HG03342 (cell line): ENCODE measurements around the gene HSD3B7.
"Not testable (repeated sequence)": the region's sequence is repeated elsewhere in the genome, so short reads cannot be mapped to it uniquely, and the experiment has no call there.

Experiments used
- ATAC-seq: cut with Tn5 transposase; IDR thresholded peaks from one replicate; pipeline ENCODE4 v1.9.1; 2021; ENCODE audit warnings: mild to moderate bottlenecking, moderate library complexity; ENCODE audit not compliant: unreplicated experiment

The HSD3B7 gene

DNA sequence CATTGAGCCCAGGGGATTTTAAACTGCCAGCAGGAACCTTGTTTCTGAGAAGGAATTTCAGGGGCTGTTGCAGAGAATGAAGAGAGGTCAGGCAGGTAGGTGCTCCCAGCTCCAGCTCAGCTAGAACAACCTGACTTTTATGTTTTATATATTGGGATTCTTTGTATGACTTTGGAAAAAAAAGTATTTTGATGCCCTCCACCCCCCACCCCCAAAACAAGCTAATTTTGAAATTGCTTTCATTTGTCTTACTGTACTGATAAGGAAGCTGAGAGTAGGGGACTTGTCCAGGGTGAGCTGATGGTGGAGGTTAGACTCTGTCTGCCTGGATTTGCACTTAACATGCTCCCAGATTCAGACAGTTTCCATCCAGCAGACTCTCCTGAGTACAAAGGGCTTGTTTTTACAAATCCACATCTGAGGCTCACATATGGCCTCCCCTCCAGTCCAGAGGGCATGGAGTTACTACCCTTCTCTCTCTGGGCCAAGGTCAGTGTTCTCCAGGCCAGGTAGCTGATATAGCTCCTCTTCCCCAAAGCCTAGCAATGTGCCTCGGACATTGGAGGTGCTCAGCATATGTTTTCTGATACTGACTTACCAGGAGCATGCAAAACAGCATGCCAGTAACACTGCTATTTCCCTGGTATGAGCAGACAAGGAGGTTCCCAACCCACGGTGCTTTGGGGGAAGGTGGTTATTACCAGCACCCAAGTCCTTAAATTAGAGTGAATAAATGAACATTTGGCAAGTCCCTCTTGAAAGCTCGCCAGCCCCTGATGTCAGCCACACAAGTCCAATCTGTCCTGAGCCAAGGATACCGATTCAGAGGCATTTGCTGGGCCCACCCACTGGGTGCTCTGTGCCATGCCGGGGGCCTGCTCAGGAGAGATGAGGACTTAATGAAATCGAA, 14.1 kb downstream of the HSD3B7 start:
- no peak for ATAC-seq

DNA sequence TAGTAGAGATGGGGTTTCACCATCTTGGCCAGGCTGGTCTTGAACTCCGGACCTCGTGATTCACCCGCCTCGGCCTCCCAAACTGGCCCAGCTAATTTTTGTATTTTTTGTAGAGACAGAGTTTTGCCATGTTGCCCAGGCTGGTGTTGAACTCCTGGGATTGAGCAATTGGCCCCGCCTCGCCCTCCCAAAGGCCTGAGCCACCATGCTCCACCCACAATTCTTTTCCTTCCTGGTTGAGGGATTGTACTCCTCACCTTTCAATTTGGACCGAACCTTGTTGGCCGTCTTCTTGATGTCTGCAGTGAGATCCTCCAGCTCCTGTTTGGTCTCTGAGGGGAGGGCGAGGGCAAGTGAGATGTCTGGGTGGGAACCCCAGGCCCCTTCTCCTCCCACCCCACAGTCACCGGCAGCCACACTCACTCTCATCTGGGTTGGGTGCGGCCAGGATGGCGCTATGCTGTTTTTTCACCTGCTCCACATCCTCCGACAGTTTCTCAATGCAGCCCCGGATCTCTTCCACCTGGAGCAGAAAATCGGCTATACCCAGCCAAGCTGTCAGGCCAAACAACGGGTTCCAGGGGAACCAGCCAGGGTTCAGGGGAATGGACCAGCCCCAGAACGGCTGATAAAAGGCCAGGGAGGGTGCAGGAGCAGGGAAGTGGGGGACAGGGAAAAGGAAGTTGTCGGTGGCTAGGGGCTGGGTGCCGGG, 15.8 kb downstream of the HSD3B7 start:
- ATAC-seq = no peak

DNA sequence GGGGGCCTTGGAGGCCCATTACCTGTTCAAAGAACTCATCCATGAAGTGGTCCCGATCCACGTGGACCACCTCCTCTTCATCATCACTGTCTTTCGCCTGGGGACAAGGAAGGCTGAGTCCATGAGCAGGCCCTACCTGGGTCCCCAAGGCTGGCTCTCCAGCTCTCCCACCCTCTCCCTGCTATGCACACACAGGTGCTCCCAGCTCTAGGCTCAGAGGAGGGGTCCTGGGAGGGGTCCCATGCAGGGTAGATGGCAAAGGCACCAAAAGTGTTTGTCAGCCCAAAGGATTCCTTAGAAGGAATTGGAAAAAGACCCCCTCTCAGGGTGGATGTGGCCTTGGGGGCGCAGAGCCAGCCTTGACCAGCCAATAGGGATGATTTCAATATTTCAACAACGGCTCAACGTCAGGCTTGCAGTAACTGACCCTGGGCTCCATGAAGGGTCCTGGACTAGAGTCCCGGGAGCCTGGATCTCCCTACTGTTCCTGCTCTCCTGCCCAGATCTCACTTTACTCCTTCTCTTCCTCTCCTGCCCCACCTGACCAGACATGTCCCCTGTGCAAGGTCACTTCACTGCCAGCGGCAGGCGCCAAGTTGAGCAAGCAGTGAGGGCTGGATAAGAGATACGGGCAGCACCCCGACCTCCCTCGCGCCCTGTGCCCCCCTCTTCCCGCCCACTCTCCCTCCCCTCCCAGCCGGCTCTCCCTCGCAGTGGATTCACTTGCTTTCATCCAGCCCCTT, 16.7 kb downstream of the HSD3B7 start:
- no peak for ATAC-seq

DNA sequence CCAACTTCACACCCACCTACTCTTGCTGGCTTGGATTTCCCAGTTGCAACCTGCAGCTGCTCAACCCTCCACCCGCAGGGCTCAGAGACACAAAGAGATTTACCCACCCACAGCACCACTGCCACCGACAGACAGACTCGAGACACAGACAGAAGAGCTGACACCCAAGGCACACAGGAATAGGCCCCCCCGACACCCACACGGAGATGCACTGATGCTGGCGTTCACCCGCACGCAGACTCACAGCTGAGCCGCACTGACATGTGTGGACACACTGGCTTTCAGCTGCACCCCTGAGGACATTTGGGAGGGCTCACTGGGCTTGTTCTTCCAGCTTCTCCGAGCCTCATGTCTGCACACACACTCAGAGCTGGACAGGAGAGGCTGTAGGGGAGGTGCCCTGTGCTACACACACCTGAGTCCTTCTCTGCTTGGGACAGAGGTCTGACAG, 17.3 kb downstream of the HSD3B7 start:
- no peak for ATAC-seq

DNA sequence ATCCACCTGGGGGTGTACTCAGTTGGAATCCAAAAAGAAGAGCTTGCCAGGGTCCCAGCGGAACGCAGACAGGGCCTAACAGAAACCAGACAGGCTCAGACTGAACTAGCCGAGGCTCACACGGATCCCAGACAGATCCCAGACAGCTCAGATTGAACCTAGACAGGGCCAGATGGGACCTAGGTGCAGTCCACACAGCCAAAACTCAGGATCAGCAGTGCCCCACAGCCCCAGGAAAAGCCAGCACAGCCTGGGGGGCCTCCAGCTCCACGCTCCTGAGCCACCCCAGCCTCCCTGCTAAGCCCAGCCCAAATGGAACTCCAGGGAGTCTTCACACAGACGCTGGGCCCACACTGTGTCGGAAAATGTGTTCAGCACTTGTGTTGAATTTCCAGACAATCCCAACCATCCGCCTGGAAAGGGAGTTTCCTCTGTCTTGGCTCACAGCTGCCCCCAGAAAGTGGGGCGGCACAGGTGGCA, 17.9 kb downstream of the HSD3B7 start:
- ATAC-seq = no peak

DNA sequence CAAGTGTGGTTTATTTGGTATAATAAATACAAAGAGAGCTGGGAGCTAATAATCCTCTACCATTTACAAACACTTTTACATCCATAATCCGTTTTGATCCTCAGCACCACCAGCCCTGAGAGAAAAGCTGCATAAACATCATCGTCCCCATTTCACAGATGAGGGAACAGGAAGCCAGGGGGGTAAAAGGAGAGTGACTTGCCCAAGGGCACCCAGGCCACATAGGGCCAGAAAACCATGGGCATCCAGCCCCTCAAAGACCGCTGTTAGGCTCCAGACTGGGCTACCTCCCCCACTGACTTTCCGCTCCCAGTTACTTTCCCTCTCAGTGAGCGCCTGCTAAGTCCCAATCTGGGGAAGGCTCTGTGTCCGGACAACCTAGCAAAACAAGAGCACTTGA, 18.7 kb downstream of the HSD3B7 start:
- no peak for ATAC-seq

DNA sequence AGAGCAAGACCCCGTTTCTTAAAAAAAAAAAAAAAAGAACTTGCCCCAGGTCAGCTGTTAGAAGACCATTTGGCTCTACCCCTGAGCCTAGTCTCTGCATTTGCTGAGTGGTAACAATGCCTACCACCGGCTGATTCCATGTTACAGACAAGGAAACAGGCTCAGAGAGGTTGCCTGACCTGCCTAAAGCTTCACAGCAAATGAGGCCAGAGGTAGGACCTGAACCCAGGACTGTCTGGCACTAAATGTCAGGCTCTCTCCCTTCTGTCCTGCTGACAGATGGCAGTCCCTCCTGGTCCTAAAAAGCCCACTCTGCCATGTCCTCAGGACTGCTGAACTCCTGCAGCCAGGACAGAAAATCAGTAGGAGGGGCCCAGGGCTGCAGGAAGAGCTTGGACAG, 19.7 kb downstream of the HSD3B7 start:
- no peak for ATAC-seq

DNA sequence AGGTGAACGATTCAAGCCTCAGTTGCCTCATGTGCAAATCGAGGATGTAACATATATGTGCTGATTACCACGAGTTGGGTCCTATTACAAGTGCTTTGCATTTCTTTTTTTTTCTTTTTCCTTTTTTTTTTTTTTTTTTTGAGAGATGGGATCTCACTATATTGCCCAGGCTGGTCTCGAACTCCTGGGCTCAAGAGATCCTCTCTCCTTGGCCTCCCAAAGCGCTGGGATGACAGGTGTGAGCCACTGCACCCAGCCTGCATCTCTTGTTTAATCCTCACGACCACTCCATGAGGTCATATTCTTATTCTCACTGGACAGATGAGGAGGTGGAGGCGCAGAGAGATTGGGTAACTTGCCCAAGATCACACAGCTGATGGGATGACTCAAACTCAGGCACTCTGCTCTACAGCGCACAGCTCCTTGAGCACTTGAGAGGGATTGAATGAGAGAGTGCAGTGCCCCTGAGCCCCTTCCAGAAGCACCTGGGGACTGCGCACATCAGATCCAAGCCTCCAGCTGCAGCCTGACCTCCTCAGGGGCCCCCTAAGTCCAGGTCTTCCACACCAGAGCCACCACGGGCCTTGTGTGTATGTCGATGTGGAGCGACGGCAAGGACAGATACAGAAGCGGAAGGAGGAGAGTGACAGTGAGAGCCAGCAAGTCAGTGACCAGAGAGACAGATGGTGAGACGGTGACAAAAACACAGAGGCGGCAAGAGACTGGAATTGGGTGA, 20.5 kb downstream of the HSD3B7 start:
- ATAC-seq = no peak

DNA sequence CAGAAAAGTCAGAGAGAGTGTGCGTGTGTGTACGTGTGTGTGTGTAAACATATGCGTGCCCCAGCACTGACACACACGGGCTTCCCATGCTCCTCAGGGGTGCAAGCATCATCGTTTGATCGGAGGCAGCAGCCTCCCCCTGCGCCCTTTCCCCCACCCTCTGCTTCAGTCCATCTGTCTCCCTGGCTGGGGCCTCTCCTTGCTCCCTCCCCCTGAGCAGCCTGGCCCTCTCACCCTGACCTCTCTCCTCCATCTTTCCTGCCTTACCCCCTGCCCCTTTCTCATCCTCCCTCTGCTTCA, 21.0 kb downstream of the HSD3B7 start:
- ATAC-seq = no peak

DNA sequence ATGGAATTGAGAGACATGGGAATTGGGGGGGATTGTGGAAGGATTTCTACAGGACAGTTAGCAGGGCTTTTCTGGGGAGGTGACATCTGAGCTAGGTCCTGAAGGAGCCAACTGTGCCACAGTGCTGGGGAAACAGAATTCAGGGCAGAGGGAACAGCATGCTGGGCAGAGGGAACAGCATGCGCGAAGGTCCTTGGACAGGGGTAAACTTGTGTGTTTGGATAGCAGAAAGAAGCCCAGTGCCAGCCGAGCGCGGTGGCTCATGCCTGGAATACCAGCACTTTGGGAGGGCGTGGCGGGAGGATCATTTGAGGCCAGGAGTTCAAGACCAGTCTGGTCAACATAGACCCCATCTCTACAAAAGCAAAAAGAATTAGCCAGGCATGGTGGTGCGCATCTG, 21.6 kb downstream of the HSD3B7 start:
- no peak for ATAC-seq

DNA sequence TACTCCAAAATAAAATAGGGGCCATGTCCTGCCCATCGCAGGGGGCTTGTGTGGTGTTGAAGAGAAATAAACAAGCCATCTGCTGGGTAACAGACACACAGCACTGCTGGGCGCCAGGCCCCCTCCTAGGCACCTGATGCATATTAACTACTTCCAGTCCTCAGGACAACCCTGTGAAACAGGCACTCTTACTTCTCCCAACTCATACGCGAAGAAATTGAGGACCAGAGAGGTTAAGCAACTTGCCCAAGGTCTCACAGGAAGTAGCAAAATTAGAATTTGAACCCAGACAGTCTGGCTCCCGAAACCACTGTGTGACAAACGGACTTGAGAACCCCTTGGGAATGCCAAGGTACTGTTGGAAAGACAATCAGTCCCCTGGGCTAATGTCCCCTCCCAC, 22.7 kb downstream of the HSD3B7 start:
- ATAC-seq = no peak

DNA sequence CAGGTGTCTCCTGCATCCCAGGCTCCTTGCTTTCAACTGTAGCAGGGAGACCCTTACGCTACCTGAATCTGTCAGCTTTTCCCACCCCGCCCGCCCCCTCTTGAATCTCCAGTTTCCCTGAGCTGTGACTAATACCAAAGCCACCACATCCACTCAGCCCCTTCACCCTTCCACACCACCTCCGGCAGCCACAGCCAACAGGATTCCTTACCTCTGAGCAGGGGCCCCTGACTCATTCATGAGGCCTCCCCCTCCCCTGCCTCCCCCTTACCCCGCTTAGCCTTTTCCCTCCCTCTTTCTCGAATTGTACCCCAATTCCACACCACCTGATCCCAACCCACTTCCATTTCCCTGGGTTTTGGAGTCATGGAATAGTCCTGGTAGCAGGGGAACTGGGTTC, 23.1 kb downstream of the HSD3B7 start:
- no peak for ATAC-seq

DNA sequence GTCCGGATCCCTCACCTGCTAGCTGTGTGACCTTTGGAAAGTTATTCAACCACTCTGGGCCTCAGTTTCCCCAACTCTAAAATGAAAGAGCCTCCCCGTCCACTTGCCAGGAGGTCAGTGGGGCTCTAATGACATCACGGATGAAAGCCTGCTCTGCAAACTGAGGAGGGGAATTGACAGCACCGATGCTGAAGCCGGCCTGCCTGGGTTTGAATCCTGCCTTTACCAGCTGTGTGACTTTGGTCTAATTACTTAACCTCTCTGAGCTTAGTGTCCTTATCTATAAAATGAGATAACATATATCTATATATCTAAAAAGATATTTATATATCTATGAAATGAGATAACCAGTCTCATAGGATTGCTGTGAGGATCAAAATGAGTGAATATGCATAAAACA, 23.5 kb downstream of the HSD3B7 start:
- no peak for ATAC-seq

DNA sequence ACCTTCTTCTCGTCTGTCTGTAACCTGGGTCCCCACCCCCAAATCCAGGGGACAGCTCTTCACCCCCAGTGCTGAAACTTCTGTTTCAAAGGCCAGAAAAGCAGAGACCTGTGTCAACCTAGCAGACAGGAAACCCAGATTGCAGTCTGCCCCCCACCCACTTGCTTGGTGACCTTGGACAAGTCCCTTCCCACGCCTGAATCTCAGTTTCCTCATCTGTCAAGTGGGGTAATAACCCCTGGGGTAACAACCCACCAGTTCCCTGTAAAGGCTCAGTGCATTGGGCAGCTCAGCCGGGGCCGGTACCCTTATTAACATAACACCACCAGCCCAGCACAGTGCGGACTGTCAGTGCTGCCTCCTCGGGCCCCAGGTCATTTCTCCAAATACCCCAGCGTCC, 24.1 kb downstream of the HSD3B7 start:
- no peak for ATAC-seq

DNA sequence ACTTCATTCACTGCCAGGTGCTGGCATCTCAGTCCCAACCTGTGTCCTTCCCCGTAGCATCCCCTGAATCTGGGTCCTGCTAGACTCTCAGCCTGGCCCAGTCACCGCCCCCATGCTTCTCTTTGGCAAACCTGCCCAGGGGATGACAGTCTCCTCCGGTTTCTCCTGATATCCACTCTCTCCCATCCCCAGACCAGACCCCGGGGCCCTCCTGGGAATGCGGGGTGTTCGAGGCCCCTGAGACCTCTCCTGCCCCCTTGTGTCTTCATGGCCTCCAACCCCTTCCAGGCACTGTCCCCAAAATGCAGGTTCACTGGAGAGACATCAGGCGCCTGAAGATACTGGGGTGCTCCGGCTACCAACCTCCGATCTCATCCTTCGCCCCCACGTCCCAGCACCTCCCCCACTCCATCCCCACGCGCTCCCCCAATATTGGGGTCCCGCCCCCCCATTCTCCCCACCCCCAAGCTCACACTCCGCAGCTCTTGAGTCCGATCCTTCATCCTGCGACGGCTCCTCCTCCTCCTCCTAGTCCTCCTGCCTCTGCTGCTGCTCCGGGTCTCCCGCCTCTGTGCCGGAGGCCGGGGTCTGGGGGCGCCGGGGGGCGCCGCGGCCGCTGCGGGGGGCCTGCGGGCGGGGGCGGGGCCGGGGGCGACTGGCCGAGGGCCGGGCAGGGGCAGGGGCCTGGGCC, 25.0 kb downstream of the HSD3B7 start:
- no peak for ATAC-seq

DNA sequence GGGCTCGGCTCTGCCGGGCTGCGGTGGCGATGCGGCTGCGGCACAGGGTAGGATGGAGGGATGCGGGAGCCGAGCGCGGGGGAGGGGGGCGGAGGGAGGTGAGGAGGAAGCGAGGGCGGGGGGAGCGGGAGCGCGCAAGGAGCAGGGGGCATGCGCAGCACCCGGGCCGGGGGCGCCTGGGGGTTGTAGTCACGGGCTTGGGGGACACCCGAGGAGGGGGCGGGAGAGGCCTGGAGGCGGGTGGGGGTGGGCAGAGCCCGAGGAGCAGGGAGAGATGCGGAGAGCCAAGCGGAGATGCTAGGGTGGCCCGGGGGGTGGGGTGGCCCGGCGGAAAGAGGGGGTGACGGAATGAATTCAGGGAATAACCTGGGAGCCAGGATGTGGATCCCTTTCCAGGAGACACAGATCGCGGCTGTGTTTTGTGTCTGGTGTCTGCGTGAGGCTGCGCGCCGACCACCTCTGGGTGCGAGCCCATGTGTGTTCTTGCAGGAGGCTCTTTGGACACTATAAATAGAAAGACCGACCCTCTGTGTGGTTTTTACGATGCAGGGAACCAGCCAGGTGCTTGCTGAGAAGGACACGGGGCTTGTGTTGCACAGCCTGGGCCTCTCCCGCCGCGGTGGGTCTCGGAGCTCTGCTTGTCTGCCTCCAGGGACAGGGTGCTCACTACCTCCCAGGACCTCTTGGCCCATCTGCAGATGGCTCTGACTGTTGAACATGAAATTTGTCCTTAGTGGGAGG, 25.7 kb downstream of the HSD3B7 start, which contains the start of gene STX1B:
STX1B (minus strand) TSS at position 54 of the 741 bp plus-strand sequence. CDS start 242 bp downstream, outside the sequence.
- ATAC-seq = no peak

DNA sequence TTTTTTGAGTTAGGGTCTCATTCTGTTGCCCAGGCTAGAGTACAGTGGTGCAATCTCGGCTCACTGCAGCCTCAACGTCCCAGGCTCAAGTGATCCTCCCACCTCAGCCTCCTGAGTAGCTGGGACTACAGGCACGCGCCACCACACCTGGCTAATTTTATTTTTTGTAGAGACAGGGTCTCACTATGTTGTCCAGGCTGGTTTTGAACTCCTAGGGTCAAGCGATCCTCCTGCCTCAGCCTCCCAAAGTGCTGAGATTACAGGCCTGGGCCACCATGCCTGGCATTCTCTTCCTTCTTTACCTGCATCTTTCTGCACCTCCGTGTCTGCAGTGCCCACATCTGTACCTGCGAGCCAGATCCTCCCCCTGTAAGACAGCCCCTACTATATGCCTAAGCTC, 26.8 kb downstream of the HSD3B7 start:
- not testable (repeated sequence) for ATAC-seq

DNA sequence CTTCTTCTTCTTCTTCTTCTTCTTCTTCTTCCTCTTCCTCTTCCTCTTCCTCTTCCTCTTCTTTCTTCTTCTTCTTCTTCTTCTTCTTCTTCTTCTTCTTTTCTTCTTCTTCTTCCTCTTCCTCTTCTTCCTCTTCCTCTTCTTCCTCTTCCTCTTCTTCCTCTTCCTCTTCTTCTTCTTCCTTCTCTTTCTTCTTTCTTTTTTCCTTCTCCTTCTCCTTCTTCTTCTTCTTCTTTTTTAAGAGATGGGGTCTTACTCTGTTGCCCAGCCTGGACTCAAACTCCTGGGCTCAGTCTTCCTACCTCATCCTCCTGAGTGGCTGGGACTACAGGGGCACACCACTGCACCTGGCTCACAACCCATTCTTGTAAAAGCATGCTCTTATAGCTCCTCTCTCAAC, 28.3 kb downstream of the HSD3B7 start:
- not testable (repeated sequence) for ATAC-seq

DNA sequence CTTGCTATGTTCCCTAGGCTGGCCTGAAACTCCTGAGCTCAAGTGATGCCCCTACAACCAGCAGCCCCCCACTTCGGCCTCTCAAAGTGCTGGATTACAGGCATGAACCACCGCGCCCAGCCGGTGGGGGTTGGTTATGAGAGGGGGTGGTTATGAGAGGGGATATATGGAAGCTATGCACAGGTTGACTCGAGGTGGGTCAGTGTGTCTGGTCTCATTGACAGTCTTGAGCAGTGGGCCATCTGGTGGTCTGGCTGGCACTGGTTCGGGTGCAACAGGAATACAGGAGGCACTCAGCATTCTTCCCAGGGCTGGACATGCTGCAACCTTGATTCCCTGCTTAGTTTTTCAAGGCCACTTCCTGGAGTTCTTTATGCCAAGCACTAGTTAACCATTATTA, 31.0 kb downstream of the HSD3B7 start:
- ATAC-seq = no peak
